HepG2 (cell line): ENCODE data around the gene ADIPOR2. TPM values are rescaled to one million over a fixed set of nuclear protein-coding genes. Genes with fewer than 3 reads are reported as not detected.
A peak's percentile ranks its signal among the peaks of the same experiment; 100 is the strongest.

ENCODE experiments used
- AHR ChIP-seq: IDR thresholded peaks from 2 replicates; pipeline ENCODE4 v1.6.1; 2018; ENCODE audit warnings: missing genetic modification reagents, missing compliant biosample characterization
- HMGXB4 ChIP-seq, 2 experiments: sonication (generic) in 1 of 2; formaldehyde crosslinking in 1 of 2; IDR thresholded peaks; 2 replicates each; pipeline versions ENCODE4 v1.4.0 to v1.6.1; 2018 to 2020; ENCODE audit warnings: missing genetic modification reagents in 2 of 2, borderline replicate concordance in 1 of 2, low read depth in 1 of 2, mild to moderate bottlenecking in 1 of 2, missing biosample characterization in 1 of 2
- HNRNPL ChIP-seq: fragments of 200-400 bp; formaldehyde crosslinking; IDR thresholded peaks from 2 replicates; pipeline ENCODE4 v1.6.1; 2017; ENCODE audit warnings: mild to moderate bottlenecking, low read depth, low read length
- MIXL1 ChIP-seq: IDR thresholded peaks from 2 replicates; pipeline ENCODE4 v1.6.1; 2016
- MXD1 ChIP-seq: sonication (generic); formaldehyde crosslinking; IDR thresholded peaks from 2 replicates; pipeline ENCODE4 v1.4.0; 2020; ENCODE audit warnings: mild to moderate bottlenecking, missing genetic modification reagents
- NONO ChIP-seq, 2 experiments: fragments of 450-650 bp in 1 of 2; sonication (generic) in 1 of 2; formaldehyde crosslinking in 1 of 2; IDR thresholded peaks in 1 of 2; conservative IDR thresholded peaks in 1 of 2; 2 replicates each; pipeline versions ENCODE4 v1.6.1 to v1.8.0; 2017 to 2022; ENCODE audit warnings: mild to moderate bottlenecking in 1 of 2, missing genetic modification reagents in 1 of 2, moderate library complexity in 1 of 2
- NR2F1 ChIP-seq, 2 experiments: fragments of 450-650 bp in 1 of 2; formaldehyde crosslinking in 1 of 2; IDR thresholded peaks; 2 replicates each; pipeline versions ENCODE4 v1.5.0 to v1.6.1; 2016 to 2020; ENCODE audit warnings: mild to moderate bottlenecking in 1 of 2, missing compliant biosample characterization in 1 of 2, missing genetic modification reagents in 1 of 2, moderate library complexity in 1 of 2
- POGK ChIP-seq: sonication (generic); formaldehyde crosslinking; conservative IDR thresholded peaks from 2 replicates; pipeline ENCODE4 v1.8.0; 2022; ENCODE audit warnings: mild to moderate bottlenecking, moderate library complexity, missing genetic modification reagents
- RBM39 ChIP-seq: fragments of 200-400 bp; formaldehyde crosslinking; IDR thresholded peaks from one replicate; pipeline ENCODE4 v1.6.1; 2018; ENCODE audit warnings: antibody characterized with exemption, mild to moderate bottlenecking, low read depth, low read length; ENCODE audit not compliant: poor library complexity, severe bottlenecking
- RELA ChIP-seq: sonication (generic); formaldehyde crosslinking; IDR thresholded peaks from 2 replicates; pipeline ENCODE4 v1.4.0; 2020; ENCODE audit warnings: missing genetic modification reagents
- ZBTB20 ChIP-seq: sonication (generic); formaldehyde crosslinking; IDR thresholded peaks from 2 replicates; pipeline ENCODE4 v1.8.1; 2023; ENCODE audit warnings: missing genetic modification reagents, low read depth, mild to moderate bottlenecking, borderline replicate concordance
- ZBTB39 ChIP-seq: sonication (generic); formaldehyde crosslinking; IDR thresholded peaks from 2 replicates; pipeline ENCODE4 v1.5.0; 2020; ENCODE audit warnings: missing genetic modification reagents
- ZBTB7A ChIP-seq: sonication (generic); formaldehyde crosslinking; IDR thresholded peaks from 2 replicates; pipeline ENCODE4 v1.8.0; 2022; ENCODE audit warnings: mild to moderate bottlenecking, missing genetic modification reagents
- ZMYM3 ChIP-seq: sonication (generic); formaldehyde crosslinking; IDR thresholded peaks from 2 replicates; pipeline ENCODE4 v1.5.1; 2020; ENCODE audit warnings: mild to moderate bottlenecking, missing genetic modification reagents
- ZNF292 ChIP-seq: sonication (generic); formaldehyde crosslinking; IDR thresholded peaks from 2 replicates; pipeline ENCODE4 v1.8.1; 2022; ENCODE audit warnings: mild to moderate bottlenecking, low read depth, missing genetic modification reagents, borderline replicate concordance
- ZNF432 ChIP-seq: sonication (generic); formaldehyde crosslinking; IDR thresholded peaks from 2 replicates; pipeline ENCODE4 v1.5.0; 2020; ENCODE audit warnings: missing genetic modification reagents, mild to moderate bottlenecking, borderline replicate concordance
- ZNF782 ChIP-seq: sonication (generic); formaldehyde crosslinking; IDR thresholded peaks from 2 replicates; pipeline ENCODE4 v1.4.0; 2020; ENCODE audit warnings: missing genetic modification reagents, mild to moderate bottlenecking, borderline replicate concordance
- polyA plus RNA-seq, 8 experiments: library from polyadenylated mRNA; depleted of rRNA in 3 of 8; stranded (reverse) in 7 of 8; unstranded in 1 of 8; fragments of >200 nt; fragmentation: Illumina TruSeq in 4 of 8; extraction: Trizol in 4 of 8; gene quantifications; 2 replicates each; pipeline versions ENCODE4 v1.2.1 to v1.2.3, GENCODE V29; 2011 to 2016; ENCODE audit warnings: low read depth in 4 of 8, missing spikeins in 1 of 8, mixed read lengths in 1 of 8; ENCODE audit not compliant: insufficient read depth in 1 of 8
- total RNA-seq, 5 experiments: library from RNA; depleted of rRNA; stranded (reverse); fragments of >200 nt; fragmentation: Illumina TruSeq; extraction: Trizol; gene quantifications; 2 replicates each; pipeline ENCODE4 v1.2.3, GENCODE V29; 2016; ENCODE audit warnings: low read depth in 1 of 5

The ADIPOR2 gene
- total and polyA plus RNA-seq, 2 of the 13 experiments (the other 11 are each of a cell fraction or from before 2014, with no cell fraction given): 35.2 to 52.2 TPM

DNA sequence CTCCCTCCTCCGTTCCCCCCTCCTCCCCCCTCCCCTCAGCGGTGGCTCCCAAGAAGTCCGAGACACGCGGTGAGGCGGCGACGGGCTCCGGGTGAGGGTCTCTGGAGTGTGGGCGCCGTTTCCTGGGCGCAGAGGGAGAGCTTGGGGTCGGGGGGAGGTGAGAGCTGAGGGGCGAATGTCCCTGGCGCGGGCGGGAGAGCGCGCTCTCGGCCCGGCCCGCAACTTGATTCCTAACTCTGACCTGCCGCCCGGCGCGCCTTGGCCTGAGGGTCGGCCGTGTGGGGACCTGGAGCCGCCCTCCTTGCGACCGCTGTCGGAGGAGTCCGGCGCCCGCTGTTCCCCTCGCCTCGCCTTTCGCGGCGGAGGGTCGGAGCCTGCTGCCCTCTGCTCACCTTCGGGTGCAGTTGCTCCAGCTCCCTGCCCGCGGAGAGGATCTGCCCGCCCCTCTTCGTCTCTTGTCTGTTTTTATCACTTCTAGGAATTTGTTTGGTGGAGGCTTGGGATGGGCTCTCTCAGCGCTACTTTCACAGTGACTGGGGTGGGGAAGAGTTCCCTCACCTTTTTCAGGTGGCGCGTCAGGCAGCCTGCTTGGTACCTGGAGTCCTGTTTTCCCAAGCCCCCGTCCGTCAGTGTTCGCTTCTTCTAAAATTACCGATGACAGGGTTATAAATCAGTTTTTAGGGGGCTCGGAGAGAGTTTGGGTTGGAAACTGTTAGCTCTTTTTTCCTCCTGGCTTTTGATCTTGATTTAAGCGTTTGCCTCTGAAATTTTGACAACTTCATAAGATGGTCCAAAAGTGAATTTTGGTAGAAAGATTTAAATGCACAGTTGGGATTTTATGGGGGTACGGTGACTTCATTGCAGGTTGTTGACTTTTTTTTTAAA, 495 bp downstream of the ADIPOR2 start (continued):
- TF ChIP-seq ZBTB39: no peak
- no peak for TF ChIP-seq MIXL1
- TF ChIP-seq ZMYM3: peak; percentile 37; the same call in 1 of the 2 replicates
- TF ChIP-seq ZBTB20: peak; percentile 61
- TF ChIP-seq AHR (CRISPR knock-in tag): 0 out of 2 replicates have a peak, but pooled peaks have one; percentile 4
- no peak for TF ChIP-seq NR2F1 (CRISPR knock-in tag; IDR thresholded peaks at IDR 0.05)
- TF ChIP-seq RELA (CRISPR knock-in tag): peak; percentile 0; the same call in 1 of the 2 replicates
- TF ChIP-seq HMGXB4 (CRISPR knock-in tag; IDR thresholded peaks at IDR 0.05; ENCODE audit: borderline replicate concordance in 1 of 2, low read depth in 1 of 2): peak; percentile 40 to 58; a peak in 3 of 4 replicates
- TF ChIP-seq MXD1 (CRISPR knock-in tag): 0 out of 2 replicates have a peak, but pooled peaks have one; percentile 1
- TF ChIP-seq ZNF292: no peak
- TF ChIP-seq RBM39: peak; percentile 75
- TF ChIP-seq ZNF432 (CRISPR knock-in tag): no peak
- TF ChIP-seq ZBTB7A: 0 out of 2 replicates have a peak, but pooled peaks have one; percentile 13
- no peak for TF ChIP-seq ZNF782 (CRISPR knock-in tag)
- no peak for TF ChIP-seq NONO (IDR thresholded peaks at IDR 0.05)
- peak; percentile 19; the same call in 1 of the 2 replicates for TF ChIP-seq NONO (CRISPR knock-in tag; conservative IDR thresholded peaks at IDR 0.05)
- TF ChIP-seq HNRNPL: 0 out of 2 replicates have a peak, but pooled peaks have one; percentile 29
- TF ChIP-seq POGK: peak; percentile 36; the same call in 1 of the 2 replicates
